ENCODE data around the gene ZNF592. TPM values are rescaled to one million over a fixed set of nuclear protein-coding genes. Genes with fewer than 3 reads are reported as not detected.

The ZNF592 gene
- total RNA-seq, 4 donors from 2014 or later: 23.5 to 41.1 (median 26.5) TPM

DNA sequence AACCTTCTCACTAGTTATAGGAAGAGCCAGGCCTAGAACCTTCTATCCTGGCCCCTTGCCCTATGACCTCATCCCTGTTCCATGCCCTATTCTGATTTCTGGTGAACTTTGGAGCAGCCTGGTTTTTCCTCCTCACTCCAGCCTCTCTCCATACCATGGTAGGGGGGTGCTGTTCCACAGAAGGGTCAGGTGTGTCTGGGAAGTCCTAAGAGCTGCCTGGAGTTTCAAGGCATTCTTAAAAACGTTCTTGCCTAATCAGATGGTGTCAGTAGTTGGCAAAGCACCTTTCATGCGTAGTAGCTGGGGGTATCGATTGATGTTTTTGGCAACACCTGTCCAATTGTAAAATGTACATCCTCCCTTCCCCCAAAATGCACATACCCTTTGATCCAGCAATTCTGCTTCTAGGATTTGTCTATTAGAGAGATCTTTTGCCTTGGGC, 52.0 kb downstream of the ZNF592 start:
- Histone ChIP-seq H3K36me3 (peaks cover 0 to 43% (median 21%) of the 10 kb centered on the region in 4 donors), H3K4me1 (no peaks in the 10 kb centered on the region), H3K27me3 (no peaks in the 10 kb centered on the region), H3K9me3 (no peaks in the 10 kb centered on the region), H3K4me3 (no peak overlapping the region), H3K27ac (no peak overlapping the region)
- in situ Hi-C loops (cut with MboI; ENCODE audit: low pct_ligation_motif_present in 1 of 4, low pct_unique_long_range_greater_than_20kb in 1 of 4, low sequenced_read_pairs in 3 of 4): no loop called here
- DNase-seq: no peak
- intact Hi-C loops (cut with DNase I; ENCODE audit: low total_unique reads): no loop called here
- TF ChIP-seq EP300 (IDR thresholded peaks at IDR 0.05; ENCODE audit: low read depth) (no peak), POLR2AphosphoS5 (IDR thresholded peaks at IDR 0.05) (no peak), POLR2A (IDR thresholded peaks at IDR 0.05) (no peak)
- TF ChIP-seq, protein P1, sequence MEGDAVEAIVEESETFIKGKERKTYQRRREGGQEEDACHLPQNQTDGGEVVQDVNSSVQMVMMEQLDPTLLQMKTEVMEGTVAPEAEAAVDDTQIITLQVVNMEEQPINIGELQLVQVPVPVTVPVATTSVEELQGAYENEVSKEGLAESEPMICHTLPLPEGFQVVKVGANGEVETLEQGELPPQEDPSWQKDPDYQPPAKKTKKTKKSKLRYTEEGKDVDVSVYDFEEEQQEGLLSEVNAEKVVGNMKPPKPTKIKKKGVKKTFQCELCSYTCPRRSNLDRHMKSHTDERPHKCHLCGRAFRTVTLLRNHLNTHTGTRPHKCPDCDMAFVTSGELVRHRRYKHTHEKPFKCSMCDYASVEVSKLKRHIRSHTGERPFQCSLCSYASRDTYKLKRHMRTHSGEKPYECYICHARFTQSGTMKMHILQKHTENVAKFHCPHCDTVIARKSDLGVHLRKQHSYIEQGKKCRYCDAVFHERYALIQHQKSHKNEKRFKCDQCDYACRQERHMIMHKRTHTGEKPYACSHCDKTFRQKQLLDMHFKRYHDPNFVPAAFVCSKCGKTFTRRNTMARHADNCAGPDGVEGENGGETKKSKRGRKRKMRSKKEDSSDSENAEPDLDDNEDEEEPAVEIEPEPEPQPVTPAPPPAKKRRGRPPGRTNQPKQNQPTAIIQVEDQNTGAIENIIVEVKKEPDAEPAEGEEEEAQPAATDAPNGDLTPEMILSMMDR (IDR thresholded peaks at IDR 0.05): no peak
- 67 to 83% methylated on average over 1 to 3 of the region's 3 CpGs for WGBS, 2 donors (ENCODE audit: low coverage in 1 of 2)

DNA sequence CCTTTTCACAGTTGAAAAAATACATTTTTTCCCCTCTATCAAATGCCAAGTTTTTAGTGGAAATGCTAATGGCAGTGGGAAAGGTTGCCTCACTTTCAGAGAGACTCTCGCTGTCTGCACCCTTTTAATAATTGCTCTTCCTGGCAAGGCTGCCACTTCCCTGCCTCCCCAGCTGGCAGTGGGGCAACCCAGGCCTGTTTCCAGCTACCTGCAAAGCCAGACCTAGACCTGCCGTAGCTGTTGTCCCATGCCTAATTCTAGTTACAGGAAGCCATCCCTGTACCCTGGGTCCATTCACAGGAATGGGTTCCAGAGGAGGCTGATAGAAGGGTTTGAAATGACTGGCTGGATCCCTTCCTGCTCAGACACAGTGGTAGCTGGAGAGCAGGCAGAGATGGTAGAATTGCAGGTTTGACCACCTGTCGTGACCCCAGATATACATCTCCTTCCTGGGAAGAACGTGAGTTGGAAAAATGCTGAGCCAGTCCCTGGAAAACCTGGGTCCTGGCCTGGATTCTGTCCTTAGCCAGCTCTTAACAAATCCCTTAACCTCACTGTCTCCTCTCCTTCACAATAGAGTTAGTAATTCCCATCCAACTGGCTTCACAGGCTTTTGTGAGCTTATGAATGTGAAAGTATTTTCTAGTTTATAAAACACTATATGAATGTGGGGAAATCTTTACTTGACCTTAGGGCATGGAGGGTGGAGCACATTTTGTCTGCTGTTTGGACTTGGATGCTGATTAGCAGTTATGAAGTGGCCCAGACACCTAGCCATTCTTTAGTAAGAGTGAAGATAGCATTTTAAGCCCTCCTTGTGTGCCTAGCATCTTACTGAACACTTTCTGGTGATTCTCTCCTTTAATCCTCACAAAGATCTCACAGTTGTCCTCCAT, 55.9 kb downstream of the ZNF592 start:
- Histone ChIP-seq H3K27ac (no peak overlapping the region), H3K27me3 (no peaks in the 10 kb centered on the region), H3K4me1 (no peaks in the 10 kb centered on the region), H3K9me3 (no peaks in the 10 kb centered on the region), H3K36me3 (peaks cover 0 to 28% (median 13%) of the 10 kb centered on the region in 4 donors), H3K4me3 (no peak overlapping the region)
- in situ Hi-C loops (cut with MboI; ENCODE audit: low pct_ligation_motif_present in 1 of 4, low pct_unique_long_range_greater_than_20kb in 1 of 4, low sequenced_read_pairs in 3 of 4): no loop called here
- 73 to 79% methylated on average over 2 to 4 of the region's 4 CpGs for WGBS, 2 donors (ENCODE audit: low coverage in 1 of 2)
- intact Hi-C loops (cut with DNase I; ENCODE audit: low total_unique reads): no loop called here
- TF ChIP-seq, protein P1 (IDR thresholded peaks at IDR 0.05): no peak
- TF ChIP-seq EP300 (IDR thresholded peaks at IDR 0.05; ENCODE audit: low read depth) (no peak), POLR2A (IDR thresholded peaks at IDR 0.05) (no peak), POLR2AphosphoS5 (IDR thresholded peaks at IDR 0.05) (no peak)
- no peak for DNase-seq

DNA sequence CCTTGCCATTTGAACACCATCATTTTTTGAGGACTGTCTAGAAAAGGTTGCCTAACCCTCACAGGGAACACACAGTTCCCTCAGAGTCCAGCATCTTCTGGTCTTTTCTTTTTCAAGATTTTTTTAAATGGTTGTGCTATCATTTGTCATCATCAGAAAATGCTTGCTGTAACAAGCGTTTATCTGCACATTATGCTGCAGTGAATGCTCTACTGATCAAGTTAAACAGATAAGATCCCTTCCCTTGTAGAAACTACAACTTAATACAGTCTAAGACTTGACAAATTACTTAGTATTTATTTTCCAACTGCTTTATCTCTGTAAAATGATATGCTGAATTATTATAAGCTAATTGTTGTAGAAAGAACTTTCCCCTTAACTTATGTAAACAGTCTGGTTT, 56.8 kb downstream of the ZNF592 start:
- DNase-seq: no peak
- TF ChIP-seq, protein P1 (IDR thresholded peaks at IDR 0.05): no peak
- TF ChIP-seq POLR2A (IDR thresholded peaks at IDR 0.05) (no peak), POLR2AphosphoS5 (IDR thresholded peaks at IDR 0.05) (no peak), EP300 (IDR thresholded peaks at IDR 0.05; ENCODE audit: low read depth) (no peak)
- no peak overlapping the region for H3K27ac ChIP-seq
- intact Hi-C loops (cut with DNase I; ENCODE audit: low total_unique reads): no loop called here
- in situ Hi-C loops (cut with MboI; ENCODE audit: low pct_ligation_motif_present in 1 of 4, low pct_unique_long_range_greater_than_20kb in 1 of 4, low sequenced_read_pairs in 3 of 4): no loop called here
- no peaks in the 10 kb centered on the region for H3K27me3 ChIP-seq
- H3K4me1 ChIP-seq: no peaks in the 10 kb centered on the region
- WGBS, 2 donors (ENCODE audit: low coverage in 1 of 2): 75 to 91% methylated on average over 1 of the region's 1 CpG
- H3K9me3 ChIP-seq: no peaks in the 10 kb centered on the region
- no peak overlapping the region for H3K4me3 ChIP-seq
- H3K36me3 ChIP-seq: peaks cover 0 to 22% (median 9%) of the 10 kb centered on the region in 4 donors

DNA sequence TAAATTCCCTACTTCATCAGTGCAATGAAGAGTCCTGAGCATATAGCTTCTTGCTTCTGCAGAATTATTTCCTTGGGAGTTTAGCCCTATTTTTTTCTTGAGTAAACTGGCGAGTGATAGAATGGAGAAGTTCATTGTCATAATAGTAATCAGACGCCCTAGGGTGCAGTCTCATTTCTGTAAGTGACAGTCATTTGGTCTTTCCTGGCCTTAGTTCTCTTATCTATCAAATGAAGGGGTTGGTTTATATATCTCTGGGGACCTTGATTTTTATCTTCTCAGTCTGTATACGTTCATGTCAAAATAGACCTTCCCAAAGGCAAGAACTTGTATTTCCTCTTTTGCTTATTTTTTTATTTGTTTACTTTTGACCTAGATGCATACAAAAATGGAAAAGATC, 58.8 kb downstream of the ZNF592 start:
- no peaks in the 10 kb centered on the region for H3K4me1 ChIP-seq
- no peaks in the 10 kb centered on the region for H3K27me3 ChIP-seq
- no peak overlapping the region for H3K4me3 ChIP-seq
- TF ChIP-seq POLR2AphosphoS5 (IDR thresholded peaks at IDR 0.05): no peak
- DNase-seq: no peak
- intact Hi-C loops (cut with DNase I; ENCODE audit: low total_unique reads) (no loop called here), in situ Hi-C loops (cut with MboI; ENCODE audit: low pct_ligation_motif_present in 1 of 4, low pct_unique_long_range_greater_than_20kb in 1 of 4, low sequenced_read_pairs in 3 of 4) (no loop called here)
- H3K36me3 ChIP-seq: peaks cover 0 to 6% (median 2%) of the 10 kb centered on the region in 4 donors
- WGBS, 2 donors (ENCODE audit: low coverage in 1 of 2): 78 to 85% methylated on average over 3 of the region's 3 CpGs
- H3K27ac ChIP-seq: no peak overlapping the region
- H3K9me3 ChIP-seq: no peaks in the 10 kb centered on the region

Measured in transverse colon (tissue), 4 donors.